Uterus (tissue), 4 donors: ENCODE results near the gene TCF12. TPM values are rescaled to one million over a fixed set of nuclear protein-coding genes. Genes with fewer than 3 reads are reported as not detected.

Source experiments
- DNase-seq, 2 donors: peaks; one replicate each; pipeline ENCODE4 v3.0.0-alpha.2; 2019 to 2020
- H3K27ac ChIP-seq, 2 donors: fragments of 200-600 bp; sonication (generic); 1 replicate in 1 of 2; 2 replicates in 1 of 2; pipeline ENCODE4 v1.5.1; 2016 to 2018
- H3K27me3 ChIP-seq, 2 donors: fragments of 200-600 bp; sonication (generic); one replicate each; pipeline ENCODE4 v1.5.1; 2018 to 2019; ENCODE audit warnings: control low read depth in 1 of 2
- H3K36me3 ChIP-seq, 2 donors: fragments of 200-600 bp; sonication (generic); one replicate each; pipeline ENCODE4 v1.5.1; 2019; ENCODE audit warnings: control low read depth in 1 of 2
- H3K4me1 ChIP-seq, 2 donors: fragments of 200-600 bp; sonication (generic); one replicate each; pipeline ENCODE4 v1.5.1; 2018 to 2019; ENCODE audit warnings: control low read depth in 1 of 2
- H3K4me3 ChIP-seq, 2 donors: fragments of 200-600 bp; sonication (generic); 1 replicate in 1 of 2; 2 replicates in 1 of 2; pipeline ENCODE4 v1.5.1; 2018 to 2019; ENCODE audit warnings: mild to moderate bottlenecking in 1 of 2
- H3K9me3 ChIP-seq, 2 donors: fragments of 200-600 bp; sonication (generic); one replicate each; pipeline ENCODE4 v1.5.1; 2019; ENCODE audit warnings: control low read depth in 1 of 2
- CTCF ChIP-seq, 4 experiments: fragments of 200-600 bp in 2 of 4; fragments of 450-650 bp in 2 of 4; sonication (generic) in 2 of 4; IDR thresholded peaks; one replicate each; pipeline ENCODE4 v1.5.1; 2016 to 2019; ENCODE audit warnings: antibody characterized with exemption in 4 of 4, mild to moderate bottlenecking in 2 of 4, moderate library complexity in 1 of 4
- POLR2A ChIP-seq, 2 donors: fragments of 450-650 bp; IDR thresholded peaks; one replicate each; pipeline ENCODE4 v1.6.1; 2016; ENCODE audit warnings: antibody characterized with exemption in 2 of 2, mild to moderate bottlenecking in 1 of 2, moderate library complexity in 1 of 2
- intact Hi-C: fragments of 100-400 bp; cut with DNase I; formaldehyde crosslinking; loops from one replicate; pipeline ENCODE4 v1.15.1; 2023; ENCODE audit warnings: low total_unique reads
- total RNA-seq, 4 donors: library from RNA; depleted of rRNA in 3 of 4; stranded (reverse); fragments of >200 nt in 3 of 4; gene quantifications; one replicate each; pipeline versions ENCODE4 v1.1.0 to v1.2.4, GENCODE V29; 2014 to 2023
- donor health status: DM: yes; HTN: yes; CAD: no.

TCF12 gene
- total RNA-seq, 4 donors from 2014 or later, result 109 to 361 (median 196) TPM

GRCh38 chr15:57286446-57287122 is 368.1 kb downstream of the TCF12 start:
- H3K4me3 ChIP-seq, result no peak overlapping the region
- intact Hi-C loops, result no loop called here
- no peak overlapping the region for H3K27ac ChIP-seq
- H3K9me3 ChIP-seq, result no peaks in the 10 kb centered on the region
- H3K4me1 ChIP-seq, result no peaks in the 10 kb centered on the region
- DNase-seq, result no peak
- H3K36me3 ChIP-seq, result no peaks in the 10 kb centered on the region
- TF ChIP-seq CTCF (IDR thresholded peaks at IDR 0.05) (no peak), POLR2A (IDR thresholded peaks at IDR 0.05) (no peak)
- H3K27me3 ChIP-seq, result no peaks in the 10 kb centered on the region

- no peak for TF ChIP-seq CTCF (IDR thresholded peaks at IDR 0.05)
- no peak for TF ChIP-seq POLR2A (IDR thresholded peaks at IDR 0.05)
- Histone ChIP-seq H3K4me3 (no peak overlapping the region), H3K4me1 (no peaks in the 10 kb centered on the region), H3K36me3 (no peaks in the 10 kb centered on the region), H3K9me3 (no peaks in the 10 kb centered on the region), H3K27me3 (no peaks in the 10 kb centered on the region), H3K27ac (no peak overlapping the region)
- no peak for DNase-seq
- intact Hi-C loops, result no loop called here
These were observed 368.7 kb downstream of the TCF12 start for GRCh38 chr15:57287123-57287521.

GRCh38 chr15:57288926-57289580 is 370.6 kb downstream of the TCF12 start:
- DNase-seq, result no peak
- intact Hi-C loops, result no loop called here
- H3K27ac ChIP-seq, result no peak overlapping the region

GRCh38 chr15:57290187-57290586 is 371.7 kb downstream of the TCF12 start:
- no peaks in the 10 kb centered on the region for H3K4me1 ChIP-seq
- no peak overlapping the region for H3K27ac ChIP-seq
- intact Hi-C loops, result no loop called here
- H3K9me3 ChIP-seq, result no peaks in the 10 kb centered on the region
- no peak overlapping the region for H3K4me3 ChIP-seq
- no peak for DNase-seq
- no peaks in the 10 kb centered on the region for H3K27me3 ChIP-seq
- no peak for TF ChIP-seq POLR2A (IDR thresholded peaks at IDR 0.05)
- no peak for TF ChIP-seq CTCF (IDR thresholded peaks at IDR 0.05)
- H3K36me3 ChIP-seq, result no peaks in the 10 kb centered on the region

More at GRCh38 chr15:57288926-57289580, 370.6 kb downstream of the TCF12 start:
- Histone ChIP-seq H3K4me1 (no peaks in the 10 kb centered on the region), H3K27me3 (no peaks in the 10 kb centered on the region), H3K9me3 (no peaks in the 10 kb centered on the region), H3K36me3 (no peaks in the 10 kb centered on the region), H3K4me3 (no peak overlapping the region)
- TF ChIP-seq POLR2A (IDR thresholded peaks at IDR 0.05), result no peak
- no peak for TF ChIP-seq CTCF (IDR thresholded peaks at IDR 0.05)

GRCh38 chr15:57290826-57291225 is 372.4 kb downstream of the TCF12 start:
- Histone ChIP-seq H3K9me3 (no peaks in the 10 kb centered on the region), H3K4me1 (no peaks in the 10 kb centered on the region), H3K27ac (no peak overlapping the region), H3K4me3 (no peak overlapping the region), H3K27me3 (no peaks in the 10 kb centered on the region), H3K36me3 (no peaks in the 10 kb centered on the region)
- no peak for DNase-seq
- intact Hi-C loops, result no loop called here
- no peak for TF ChIP-seq CTCF (IDR thresholded peaks at IDR 0.05)
- no peak for TF ChIP-seq POLR2A (IDR thresholded peaks at IDR 0.05)
